Right renal cortex interstitium (tissue), 3 donors: ENCODE data around the gene KCNN3. TPM values are rescaled to one million over a fixed set of nuclear protein-coding genes. Genes with fewer than 3 reads are reported as not detected.
"Not testable (repeated sequence)": the region's sequence is repeated elsewhere in the genome, so short reads cannot be mapped to it uniquely, and the experiment has no call there.

Source experiments
- DNase-seq, 3 donors: peaks; one replicate each; pipeline ENCODE4 v3.0.0-alpha.2; 2013; ENCODE audit warnings: low read depth in 3 of 3, low spot score in 2 of 3
- polyA plus RNA-seq, 3 donors: library from polyadenylated mRNA; unstranded; fragments of 120-200 nt; gene quantifications; one replicate each; pipeline ENCODE4 v1.2.1, GENCODE V29; 2013; ENCODE audit not compliant: insufficient read length in 3 of 3

KCNN3 gene
- polyA plus RNA-seq, 3 donors: 2.0 to 2.8 (median 2.4) TPM

- DNase-seq: not testable (repeated sequence)
Measured at GRCh38 chr1:154672245-154672644, 197.8 kb downstream of the KCNN3 start.

GRCh38 chr1:154671412-154671811, 198.7 kb downstream of the KCNN3 start:
- DNase-seq: not testable (repeated sequence)

GRCh38 chr1:154670310-154671270, 199.5 kb downstream of the KCNN3 start:
- not testable (repeated sequence) for DNase-seq

- peak; percentile 45 to 52 (median 46) for DNase-seq
Measured at GRCh38 chr1:154669464-154670282, 200.4 kb downstream of the KCNN3 start.

- DNase-seq: no peak
Measured at GRCh38 chr1:154666051-154666790, 203.9 kb downstream of the KCNN3 start.

- no peak for DNase-seq
Measured at GRCh38 chr1:154664331-154665002, 205.6 kb downstream of the KCNN3 start.

- no peak for DNase-seq
Measured at GRCh38 chr1:154663471-154664060, 206.5 kb downstream of the KCNN3 start.

GRCh38 chr1:154661110-154661509, 209.0 kb downstream of the KCNN3 start:
- DNase-seq: no peak

GRCh38 chr1:154659823-154660592, 210.1 kb downstream of the KCNN3 start:
- no peak for DNase-seq

- no peak for DNase-seq
Measured at GRCh38 chr1:154657556-154657955, 212.5 kb downstream of the KCNN3 start.

- DNase-seq: no peak
Measured at GRCh38 chr1:154652893-154653292, 217.2 kb downstream of the KCNN3 start.

Other genes starting within 250 kb of the KCNN3 start
- 10 to 100 TPM; 42.2 to 43.6 (median 43.3) TPM for gene PMVK, start 66.4 kb upstream of the KCNN3 start, polyA plus RNA-seq
- gene PBXIP1, start 85.8 kb upstream of the KCNN3 start, polyA plus RNA-seq: 10 to 100 TPM; 67.1 to 71.0 (median 67.8) TPM
- gene PYGO2, start 91.5 kb upstream of the KCNN3 start, polyA plus RNA-seq: 10 to 100 TPM; 41.8 to 46.5 (median 42.6) TPM
- 10 to 100 TPM; 74.7 to 82.3 (median 76.1) TPM for gene SHC1, start 100.5 kb upstream of the KCNN3 start, polyA plus RNA-seq
- gene CKS1B, start 104.4 kb upstream of the KCNN3 start, polyA plus RNA-seq: 100 to 1,000 TPM; 102 to 114 (median 104) TPM
- 10 to 100 TPM; 28.1 to 30.7 (median 29.0) TPM for gene FLAD1, start 113.1 kb upstream of the KCNN3 start, polyA plus RNA-seq
- gene LENEP, start 123.3 kb upstream of the KCNN3 start, polyA plus RNA-seq: not detected
- 10 to 100 TPM in 2 of 3 donors, 1 to 10 TPM in 1; 10.0 to 13.8 (median 11.5) TPM for gene ZBTB7B, start 132.5 kb upstream of the KCNN3 start, polyA plus RNA-seq
- 1 to 10 TPM in 2 of 3 donors, under 1 TPM in 1; 0.85 to 1.3 (median 1.3) TPM for gene DCST2, start 163.5 kb upstream of the KCNN3 start, polyA plus RNA-seq
- gene DCST1, start 163.5 kb upstream of the KCNN3 start, polyA plus RNA-seq: under 1 TPM; 0.21 to 0.29 (median 0.28) TPM
- gene ADAM15, start 181.0 kb upstream of the KCNN3 start, polyA plus RNA-seq: 10 to 100 TPM; 36.5 to 37.6 (median 36.8) TPM
- gene EFNA4, start 193.5 kb upstream of the KCNN3 start, polyA plus RNA-seq: 10 to 100 TPM; 18.0 to 20.3 (median 18.5) TPM
- 1 to 10 TPM; 4.8 to 6.5 (median 6.1) TPM for gene EFNA3, start 208.6 kb upstream of the KCNN3 start, polyA plus RNA-seq